MM.1S (cell line): Measurements from ENCODE around the gene MEP1A.

Experiments
- DNase-seq: peaks from one replicate; pipeline ENCODE4 v3.0.0-alpha.2; 2015
- H2AFZ ChIP-seq: fragments of 300-600 bp; sonication (generic); 2 replicates; pipeline ENCODE4 v1.6.0; 2016; ENCODE audit warnings: antibody characterized with exemption, low read length
- H3F3A ChIP-seq: fragments of 300-600 bp; sonication (generic); 2 replicates; pipeline ENCODE4 v1.6.1; 2016; ENCODE audit warnings: mild to moderate bottlenecking, antibody characterized with exemption, low read length, moderate library complexity, mixed read lengths; ENCODE audit not compliant: insufficient read depth
- H3K27ac ChIP-seq: fragments of 300-600 bp; sonication (generic); 2 replicates; pipeline ENCODE4 v1.5.1; 2016; ENCODE audit warnings: mild to moderate bottlenecking, low read length
- H3K27me3 ChIP-seq: fragments of 300-600 bp; sonication (generic); replicated peaks from 2 replicates; pipeline ENCODE4 v1.6.0; 2016; ENCODE audit warnings: low read length; ENCODE audit not compliant: insufficient read depth
- H3K36me3 ChIP-seq: fragments of 300-600 bp; sonication (generic); replicated peaks from 2 replicates; pipeline ENCODE4 v1.6.1; 2016; ENCODE audit warnings: mild to moderate bottlenecking, low read length, mixed read lengths; ENCODE audit not compliant: insufficient read depth
- H3K4me1 ChIP-seq: fragments of 300-600 bp; sonication (generic); 2 replicates; pipeline ENCODE4 v1.6.1; 2016; ENCODE audit warnings: low read length, mixed read lengths
- H3K4me2 ChIP-seq: fragments of 300-600 bp; sonication (generic); 2 replicates; pipeline ENCODE4 v1.6.0; 2016; ENCODE audit warnings: low read depth, low read length
- H3K4me3 ChIP-seq: fragments of 300-600 bp; sonication (generic); 2 replicates; pipeline ENCODE4 v1.5.1; 2016; ENCODE audit warnings: low read length, mixed read lengths
- H3K79me2 ChIP-seq: fragments of 300-600 bp; sonication (generic); 2 replicates; pipeline ENCODE4 v1.6.1; 2016; ENCODE audit warnings: mixed run types, low read length, mixed read lengths
- H3K9ac ChIP-seq: fragments of 300-600 bp; sonication (generic); 2 replicates; pipeline ENCODE4 v1.6.1; 2016; ENCODE audit warnings: low read length, mixed read lengths
- H3K9me2 ChIP-seq: fragments of 300-600 bp; sonication (generic); replicated peaks from 2 replicates; pipeline ENCODE4 v1.6.1; 2016; ENCODE audit warnings: mild to moderate bottlenecking, low read length, mixed read lengths; ENCODE audit not compliant: insufficient read depth
- H3K9me3 ChIP-seq: fragments of 300-600 bp; sonication (generic); replicated peaks from 2 replicates; pipeline ENCODE4 v1.6.1; 2016; ENCODE audit warnings: mild to moderate bottlenecking, low read length, mixed read lengths; ENCODE audit not compliant: insufficient read depth
- H4K20me1 ChIP-seq: fragments of 300-600 bp; sonication (generic); 2 replicates; pipeline ENCODE4 v1.6.1; 2016; ENCODE audit warnings: mild to moderate bottlenecking, low read length, moderate library complexity, mixed read lengths; ENCODE audit not compliant: insufficient read depth
- CTCF ChIP-seq: fragments of 300-600 bp; sonication (generic); IDR thresholded peaks from 2 replicates; pipeline ENCODE4 v1.5.1; 2016; ENCODE audit warnings: antibody characterized with exemption, low read length, mixed read lengths
- EZH2 ChIP-seq: fragments of 300-600 bp; sonication (generic); optimal IDR thresholded peaks from 2 replicates; pipeline ENCODE3; 2017; ENCODE audit warnings: low read depth, mild to moderate bottlenecking, antibody characterized with exemption, low read length, mixed read lengths
- EZH2phosphoT487 ChIP-seq: fragments of 300-600 bp; sonication (generic); IDR thresholded peaks from 2 replicates; pipeline ENCODE4 v1.6.1; 2018; ENCODE audit warnings: antibody characterized with exemption, low read length

The MEP1A gene

GRCh38 chr6:46745973-46746372 lies 47.2 kb upstream of the MEP1A start:
- H4K20me1 ChIP-seq, result no peaks in the 10 kb centered on the region
- no peaks in the 10 kb centered on the region for H3K9me3 ChIP-seq
- no peak overlapping the region for H3K4me3 ChIP-seq
- no peaks in the 10 kb centered on the region for H3K27me3 ChIP-seq
- no peak overlapping the region for H2AFZ ChIP-seq
- H3K4me2 ChIP-seq, result no peak overlapping the region
- H3F3A ChIP-seq, result no peaks in the 10 kb centered on the region
- no peaks in the 10 kb centered on the region for H3K36me3 ChIP-seq
- DNase-seq, result no peak
- no peak overlapping the region for H3K9ac ChIP-seq
- TF ChIP-seq CTCF (no peak), EZH2phosphoT487 (no peak), EZH2 (no peak)
- no peak overlapping the region for H3K27ac ChIP-seq
- no peaks in the 10 kb centered on the region for H3K9me2 ChIP-seq
- H3K79me2 ChIP-seq, result no peaks in the 10 kb centered on the region
- H3K4me1 ChIP-seq, result no peaks in the 10 kb centered on the region

GRCh38 chr6:46746696-46747095 lies 46.5 kb upstream of the MEP1A start, which contains the start of gene ANKRD66:
TSS of gene ANKRD66 (plus strand) at chr6:46746933. CDS start at chr6:46751949, 5,016 bp downstream.
- H3K27me3 ChIP-seq, result no peaks in the 10 kb centered on the region
- H3K27ac ChIP-seq, result no peak within 1 kb of the TSS
- no peaks in the 10 kb centered on the region for H3K4me1 ChIP-seq
- H2AFZ ChIP-seq, result no peak within 1 kb of the TSS
- DNase-seq, result no peak
- H3K4me2 ChIP-seq, result no peak within 1 kb of the TSS
- H3K4me3 ChIP-seq, result no peak within 1 kb of the TSS
- H3K9ac ChIP-seq, result no peak within 1 kb of the TSS
- H4K20me1 ChIP-seq, result no peaks in the 10 kb centered on the region
- no peaks in the 10 kb centered on the region for H3K36me3 ChIP-seq
- H3K79me2 ChIP-seq, result no peaks in the 10 kb centered on the region
- H3K9me3 ChIP-seq, result no peaks in the 10 kb centered on the region
- TF ChIP-seq EZH2phosphoT487 (no peak), EZH2 (no peak), CTCF (no peak)
- no peaks in the 10 kb centered on the region for H3K9me2 ChIP-seq
- H3F3A ChIP-seq, result no peaks in the 10 kb centered on the region

- DNase-seq, result no peak
- H3K9ac ChIP-seq, result no peak overlapping the region
- H3K9me3 ChIP-seq, result no peaks in the 10 kb centered on the region
- H4K20me1 ChIP-seq, result no peaks in the 10 kb centered on the region
- TF ChIP-seq EZH2, result no peak
- TF ChIP-seq EZH2phosphoT487, result no peak
- no peak for TF ChIP-seq CTCF
- H3K4me3 ChIP-seq, result no peak overlapping the region
- no peaks in the 10 kb centered on the region for H3K4me1 ChIP-seq
- H3K9me2 ChIP-seq, result no peaks in the 10 kb centered on the region
- H2AFZ ChIP-seq, result no peak overlapping the region
- H3K27me3 ChIP-seq, result no peaks in the 10 kb centered on the region
- no peaks in the 10 kb centered on the region for H3K79me2 ChIP-seq
- no peak overlapping the region for H3K4me2 ChIP-seq
- no peaks in the 10 kb centered on the region for H3K36me3 ChIP-seq
- H3F3A ChIP-seq, result no peaks in the 10 kb centered on the region
- no peak overlapping the region for H3K27ac ChIP-seq
These were observed 44.2 kb upstream of the MEP1A start for GRCh38 chr6:46748940-46749503.
